Fibroblast of the aortic adventitia (primary cell): ENCODE measurements around the gene CLEC4F. TPM values are rescaled to one million over a fixed set of nuclear protein-coding genes. Genes with fewer than 3 reads are reported as not detected.
A peak's percentile ranks its signal among the peaks of the same experiment; 100 is the strongest.

Source experiments
- DNase-seq: peaks from one replicate; pipeline ENCODE4 v3.0.0-alpha.2; 2010; ENCODE audit warnings: low read depth
- H3K4me3 ChIP-seq: 2 replicates; pipeline ENCODE4 v1.5.1; 2011; ENCODE audit warnings: low read depth, mild to moderate bottlenecking, control low read depth, low read length, moderate library complexity
- total RNA-seq: library from RNA; depleted of rRNA; stranded (reverse); fragments of >200 nt; gene quantifications from 2 replicates; pipeline ENCODE4 v1.2.3, GENCODE V29; 2012; ENCODE audit warnings: low replicate concordance
- TF ChIP-seq, protein P1 (sequence below): IDR thresholded peaks from 2 replicates; pipeline ENCODE4 v1.5.1; 2011; ENCODE audit warnings: mild to moderate bottlenecking, low read length, control low read depth, inconsistent platforms; ENCODE audit not compliant: insufficient read depth

The CLEC4F gene
- total RNA-seq, 1 donor = not detected

DNA sequence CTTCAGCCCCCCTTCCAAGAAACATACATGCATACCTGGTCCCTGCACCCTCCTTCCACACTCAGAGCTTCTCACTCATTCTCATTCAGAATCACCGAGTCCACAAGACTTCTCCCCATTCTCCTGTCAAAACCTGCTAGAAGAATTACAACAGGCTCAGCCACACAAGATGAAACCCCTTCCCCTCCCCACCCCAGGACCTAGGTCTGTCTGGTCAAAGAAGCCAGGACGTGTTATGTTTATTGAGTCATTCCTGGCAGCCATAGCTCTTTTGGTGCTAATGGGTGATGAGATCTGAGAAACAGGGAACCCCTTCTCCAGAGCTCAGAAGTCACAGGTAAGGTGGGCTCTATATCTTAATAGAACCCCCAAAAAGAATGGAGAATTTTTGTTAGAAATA, 50.9 kb downstream of the CLEC4F start:
- TF ChIP-seq, protein P1, sequence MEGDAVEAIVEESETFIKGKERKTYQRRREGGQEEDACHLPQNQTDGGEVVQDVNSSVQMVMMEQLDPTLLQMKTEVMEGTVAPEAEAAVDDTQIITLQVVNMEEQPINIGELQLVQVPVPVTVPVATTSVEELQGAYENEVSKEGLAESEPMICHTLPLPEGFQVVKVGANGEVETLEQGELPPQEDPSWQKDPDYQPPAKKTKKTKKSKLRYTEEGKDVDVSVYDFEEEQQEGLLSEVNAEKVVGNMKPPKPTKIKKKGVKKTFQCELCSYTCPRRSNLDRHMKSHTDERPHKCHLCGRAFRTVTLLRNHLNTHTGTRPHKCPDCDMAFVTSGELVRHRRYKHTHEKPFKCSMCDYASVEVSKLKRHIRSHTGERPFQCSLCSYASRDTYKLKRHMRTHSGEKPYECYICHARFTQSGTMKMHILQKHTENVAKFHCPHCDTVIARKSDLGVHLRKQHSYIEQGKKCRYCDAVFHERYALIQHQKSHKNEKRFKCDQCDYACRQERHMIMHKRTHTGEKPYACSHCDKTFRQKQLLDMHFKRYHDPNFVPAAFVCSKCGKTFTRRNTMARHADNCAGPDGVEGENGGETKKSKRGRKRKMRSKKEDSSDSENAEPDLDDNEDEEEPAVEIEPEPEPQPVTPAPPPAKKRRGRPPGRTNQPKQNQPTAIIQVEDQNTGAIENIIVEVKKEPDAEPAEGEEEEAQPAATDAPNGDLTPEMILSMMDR = no peak
- no peak for DNase-seq
- H3K4me3 ChIP-seq = no peak overlapping the region

DNA sequence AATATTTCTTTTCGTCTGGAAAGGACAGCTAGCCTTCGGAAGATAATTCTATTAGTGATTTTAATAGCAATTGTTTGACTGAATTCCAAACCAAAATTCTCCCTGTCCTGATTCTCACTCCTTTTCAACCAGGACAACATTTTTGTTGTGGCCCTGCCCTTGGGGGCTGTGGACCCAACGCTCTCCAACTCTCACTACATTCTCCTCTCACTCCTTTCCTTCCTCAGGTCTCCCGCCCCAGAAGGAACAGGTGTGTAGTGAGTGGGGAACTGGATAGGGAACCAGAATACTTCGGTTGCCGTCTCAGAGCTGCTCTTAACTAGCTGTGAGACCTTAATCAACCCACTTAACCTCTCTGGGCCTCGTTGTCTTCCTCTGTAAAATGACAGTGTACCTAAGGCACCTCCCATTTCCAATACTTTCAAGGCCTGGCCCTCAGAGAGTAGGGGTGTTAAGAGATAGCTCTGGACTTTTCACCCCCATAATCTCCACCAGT, 51.8 kb downstream of the CLEC4F start:
- TF ChIP-seq, protein P1 = no peak
- H3K4me3 ChIP-seq = no peak overlapping the region
- DNase-seq = no peak

DNA sequence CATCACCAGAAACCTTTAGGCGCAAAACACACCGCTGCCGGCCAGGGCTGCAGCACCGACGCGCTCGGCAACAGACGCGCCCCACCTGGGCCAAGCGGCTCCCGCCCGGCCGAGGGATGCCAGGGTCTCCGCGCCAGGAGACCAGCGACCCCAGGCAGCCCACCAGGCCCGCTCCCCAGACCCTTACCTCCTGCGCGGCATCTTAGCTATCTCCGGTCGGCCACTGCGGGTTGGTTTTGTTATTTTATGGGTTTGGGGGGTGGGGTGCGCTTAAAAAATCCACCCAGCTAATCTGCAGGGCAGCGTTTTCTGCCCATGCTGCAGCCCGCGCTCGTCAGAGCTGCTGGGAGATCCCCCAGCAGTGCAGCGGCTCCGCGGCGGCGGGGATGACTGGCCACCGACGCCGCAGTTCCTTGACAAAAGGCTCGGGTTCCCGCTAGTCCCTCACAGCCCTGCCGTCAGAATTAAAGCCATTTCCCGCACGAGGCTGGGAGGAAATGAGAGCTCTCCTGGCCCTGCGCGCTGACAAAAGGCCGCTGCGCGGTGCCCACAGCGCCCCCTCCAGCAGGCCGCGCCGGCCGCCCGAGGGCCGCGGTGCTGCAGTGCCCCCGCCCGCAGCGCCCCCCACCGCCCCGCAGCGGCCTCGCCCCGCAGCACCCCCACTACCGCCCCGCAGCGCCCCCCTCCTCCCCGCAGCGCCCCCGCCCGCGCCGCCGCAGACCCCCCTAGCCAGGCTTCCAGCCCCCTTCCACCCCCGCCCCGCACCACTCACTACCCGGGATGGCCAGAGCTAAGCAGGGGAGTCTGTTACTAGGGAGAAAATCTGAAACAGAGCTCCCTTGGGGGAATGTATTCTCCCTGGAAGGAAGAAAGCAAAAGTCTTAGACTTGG, 52.5 kb downstream of the CLEC4F start, which contains the start of gene ADD2:
TSS of gene ADD2 (minus strand) at position 502 of the 891 bp plus-strand sequence. CDS start 61,792 bp downstream, outside the sequence.
- H3K4me3 ChIP-seq = peak within 1 kb of the TSS; percentile 28
- peak; percentile 3 for DNase-seq
- TF ChIP-seq, protein P1 = peak; percentile 12

DNA sequence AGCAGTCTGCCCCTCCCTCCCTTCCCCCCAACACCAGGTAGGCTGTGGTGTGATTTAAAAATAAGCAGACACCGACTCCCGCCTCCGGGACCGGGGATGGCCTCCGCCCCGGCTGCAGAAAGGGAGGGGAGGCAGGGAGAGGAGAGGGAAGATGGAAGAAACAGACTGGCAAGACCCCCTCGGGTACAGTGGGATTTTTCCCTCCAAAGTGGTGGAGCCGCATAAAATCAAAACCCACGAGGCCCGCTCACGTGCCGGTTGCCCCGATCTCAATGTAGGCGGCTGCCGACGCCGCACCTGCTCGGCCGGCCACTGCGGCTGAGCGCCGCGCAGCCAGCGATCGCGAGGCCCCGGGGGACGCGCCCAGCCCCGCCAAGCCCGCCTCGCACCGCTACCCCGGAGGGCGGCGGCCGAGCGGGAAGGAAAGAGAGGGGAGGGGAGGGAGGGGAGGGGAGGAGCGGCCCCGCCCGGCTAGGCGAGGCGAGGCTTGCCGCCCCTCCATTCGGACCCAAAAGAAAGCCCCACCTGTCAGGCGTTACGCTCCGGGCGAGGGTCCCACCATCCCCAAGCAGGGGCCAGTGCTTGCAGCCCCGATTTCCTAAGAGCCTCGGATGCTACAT, 53.2 kb downstream of the CLEC4F start:
- TF ChIP-seq, protein P1 = no peak
- no peak overlapping the region for H3K4me3 ChIP-seq
- DNase-seq = no peak

DNA sequence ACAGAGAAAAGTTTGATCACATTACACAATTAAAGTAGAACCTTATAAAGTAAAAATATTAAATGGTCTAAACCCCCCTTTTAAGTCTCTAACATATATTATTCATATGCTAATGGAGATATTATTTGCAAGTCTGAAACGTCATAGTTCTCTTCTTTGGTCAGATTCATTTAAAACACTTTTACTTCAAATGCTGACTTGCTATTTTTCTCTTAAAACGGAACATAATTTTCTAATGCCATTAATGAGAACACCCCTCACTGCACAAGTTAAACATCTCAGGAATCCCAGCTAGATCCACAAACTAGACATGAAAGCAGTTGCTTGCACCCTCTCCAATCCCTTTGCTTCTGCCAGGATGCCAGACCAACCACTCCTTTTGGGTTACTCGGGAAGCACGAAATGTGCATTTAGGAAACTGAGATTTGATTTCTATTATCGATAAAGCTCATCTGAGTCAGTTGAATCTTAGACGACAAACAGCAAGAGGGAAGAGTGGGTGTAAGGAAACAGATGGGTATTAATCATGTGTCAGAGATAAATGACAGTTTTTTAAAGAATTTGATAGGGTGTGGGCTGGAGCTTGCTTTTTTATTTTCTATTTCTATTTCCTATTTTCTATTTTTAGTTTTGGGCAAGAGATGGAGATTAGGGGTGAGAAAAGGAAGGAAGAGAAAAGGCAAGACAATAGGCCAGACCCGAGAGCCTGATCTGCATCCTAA, 53.9 kb downstream of the CLEC4F start:
- no peak overlapping the region for H3K4me3 ChIP-seq
- DNase-seq = no peak
- TF ChIP-seq, protein P1 = no peak

DNA sequence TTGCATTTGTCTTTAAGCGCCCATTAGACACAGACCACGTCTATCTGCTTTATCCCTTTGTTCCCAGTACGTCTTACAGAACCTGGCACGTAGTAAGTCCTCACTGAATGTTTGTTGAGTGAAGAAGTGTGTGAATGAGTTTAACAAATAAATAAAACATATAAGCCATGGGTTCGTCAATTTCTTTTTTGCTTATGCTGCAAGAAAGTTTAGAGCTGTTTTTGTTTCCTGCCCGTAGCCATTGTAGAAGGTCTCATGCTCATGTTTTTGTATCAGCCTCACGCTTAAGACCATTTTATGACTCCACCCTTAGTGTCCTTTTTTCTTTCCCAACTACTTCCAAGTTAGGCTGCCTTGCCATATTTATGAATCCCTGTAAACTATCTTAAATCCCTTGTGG, 54.9 kb downstream of the CLEC4F start:
- TF ChIP-seq, protein P1 = no peak
- DNase-seq = no peak
- no peak overlapping the region for H3K4me3 ChIP-seq
